Upper lobe of left lung (tissue), 6 donors: Measurements from ENCODE around the gene PLEKHM2. TPM values are rescaled to one million over a fixed set of nuclear protein-coding genes. Genes with fewer than 3 reads are reported as not detected.
A peak's percentile ranks its signal among the peaks of the same experiment; 100 is the strongest.

ENCODE experiments used
- ATAC-seq, 2 donors: fragments of 200-7000 bp; cut with Tn5 transposase; one replicate each; pipeline ENCODE4 v1.9.1; 2022; ENCODE audit warnings: mild to moderate bottlenecking in 2 of 2, moderate library complexity in 2 of 2; ENCODE audit not compliant: low FRiP score in 2 of 2
- DNase-seq, 2 donors: peaks; one replicate each; pipeline ENCODE4 v3.0.0-alpha.2; 2019 to 2020
- H3K27ac ChIP-seq, 4 donors: fragments of 200-600 bp; sonication (generic); one replicate each; pipeline ENCODE4 v1.5.1; 2016 to 2019
- H3K27me3 ChIP-seq, 4 donors: fragments of 200-600 bp; sonication (generic); one replicate each; pipeline ENCODE4 v1.5.1; 2017 to 2019
- H3K36me3 ChIP-seq, 4 donors: fragments of 200-600 bp; sonication (generic); one replicate each; pipeline ENCODE4 v1.5.1; 2016 to 2019
- H3K4me1 ChIP-seq, 4 donors: fragments of 200-600 bp; sonication (generic); one replicate each; pipeline ENCODE4 v1.5.1; 2018 to 2019
- H3K4me3 ChIP-seq, 4 donors: fragments of 200-600 bp; sonication (generic); one replicate each; pipeline ENCODE4 v1.5.1; 2017 to 2019; ENCODE audit warnings: mild to moderate bottlenecking in 2 of 4, moderate library complexity in 1 of 4
- H3K9me3 ChIP-seq, 4 donors: fragments of 200-600 bp; sonication (generic); one replicate each; pipeline ENCODE4 v1.5.1; 2018 to 2019
- EP300 ChIP-seq, 4 donors: sonication (generic); formaldehyde crosslinking; IDR thresholded peaks; one replicate each; pipeline ENCODE4 v1.5.1; 2017; ENCODE audit warnings: antibody characterized with exemption in 4 of 4, control low read depth in 2 of 4
- POLR2A ChIP-seq, 4 donors: fragments of 450-650 bp; IDR thresholded peaks; one replicate each; pipeline ENCODE4 v1.5.1; 2016 to 2017; ENCODE audit warnings: antibody characterized with exemption in 4 of 4, mild to moderate bottlenecking in 2 of 4
- POLR2AphosphoS5 ChIP-seq, 2 donors: sonication (generic); formaldehyde crosslinking; IDR thresholded peaks; one replicate each; pipeline ENCODE4 v1.5.1; 2017; ENCODE audit warnings: antibody characterized with exemption in 2 of 2
- WGBS, 2 donors: methylation state at CpG; one replicate each; pipeline ENCODE4 v1.1.5; 2017 to 2018; 5-methylcytosine and 5-hydroxymethylcytosine counted together
- total RNA-seq, 6 donors: library from RNA; depleted of rRNA in 4 of 6; stranded (reverse); fragments of >200 nt in 4 of 6; gene quantifications; one replicate each; pipeline versions ENCODE4 v1.1.0 to v1.2.1, GENCODE V29; 2016 to 2021
- TF ChIP-seq, protein P1 (sequence below), 6 experiments: fragments of 450-650 bp in 4 of 6; fragments of 200-600 bp in 2 of 6; sonication (generic) in 2 of 6; IDR thresholded peaks; one replicate each; pipeline ENCODE4 v1.5.1; 2016 to 2019; ENCODE audit warnings: antibody characterized with exemption in 6 of 6
- donor health status: DM: no; HTN: no; CAD: no; lungs with moderate emphysema.
- donor health status: DM: no; HTN: yes; CAD: no; lungs with severe emphysema.

PLEKHM2 gene
- total RNA-seq, 6 donors from 2014 or later: 50.3 to 120 (median 83.3) TPM

- peak overlapping the region; percentile 55 to 83 (median 82) for H3K27ac ChIP-seq
- H3K36me3 ChIP-seq: no peaks in the 10 kb centered on the region
- H3K4me3 ChIP-seq: no peak overlapping the region
- 32 to 47% methylated on average over 9 of the region's 9 CpGs for WGBS, 2 donors
- peak; percentile 84 to 97 for ATAC-seq
- TF ChIP-seq POLR2A (IDR thresholded peaks at IDR 0.05) (peak in 1 of 4 donors; percentile 18), POLR2AphosphoS5 (IDR thresholded peaks at IDR 0.05) (peak; percentile 64 to 78), EP300 (IDR thresholded peaks at IDR 0.05) (peak in 2 of 4 donors; percentile 20 to 80)
- TF ChIP-seq, protein P1, sequence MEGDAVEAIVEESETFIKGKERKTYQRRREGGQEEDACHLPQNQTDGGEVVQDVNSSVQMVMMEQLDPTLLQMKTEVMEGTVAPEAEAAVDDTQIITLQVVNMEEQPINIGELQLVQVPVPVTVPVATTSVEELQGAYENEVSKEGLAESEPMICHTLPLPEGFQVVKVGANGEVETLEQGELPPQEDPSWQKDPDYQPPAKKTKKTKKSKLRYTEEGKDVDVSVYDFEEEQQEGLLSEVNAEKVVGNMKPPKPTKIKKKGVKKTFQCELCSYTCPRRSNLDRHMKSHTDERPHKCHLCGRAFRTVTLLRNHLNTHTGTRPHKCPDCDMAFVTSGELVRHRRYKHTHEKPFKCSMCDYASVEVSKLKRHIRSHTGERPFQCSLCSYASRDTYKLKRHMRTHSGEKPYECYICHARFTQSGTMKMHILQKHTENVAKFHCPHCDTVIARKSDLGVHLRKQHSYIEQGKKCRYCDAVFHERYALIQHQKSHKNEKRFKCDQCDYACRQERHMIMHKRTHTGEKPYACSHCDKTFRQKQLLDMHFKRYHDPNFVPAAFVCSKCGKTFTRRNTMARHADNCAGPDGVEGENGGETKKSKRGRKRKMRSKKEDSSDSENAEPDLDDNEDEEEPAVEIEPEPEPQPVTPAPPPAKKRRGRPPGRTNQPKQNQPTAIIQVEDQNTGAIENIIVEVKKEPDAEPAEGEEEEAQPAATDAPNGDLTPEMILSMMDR (IDR thresholded peaks at IDR 0.05): no peak
- peak in 1 of 2 donors; percentile 81 for DNase-seq
- H3K9me3 ChIP-seq: no peaks in the 10 kb centered on the region
- peaks cover 37 to 76% (median 60%) of the 10 kb centered on the region in 4 donors for H3K4me1 ChIP-seq
- H3K27me3 ChIP-seq: no peaks in the 10 kb centered on the region
Measured at GRCh38 chr1:15703562-15703961, 19.4 kb downstream of the PLEKHM2 start.

DNA sequence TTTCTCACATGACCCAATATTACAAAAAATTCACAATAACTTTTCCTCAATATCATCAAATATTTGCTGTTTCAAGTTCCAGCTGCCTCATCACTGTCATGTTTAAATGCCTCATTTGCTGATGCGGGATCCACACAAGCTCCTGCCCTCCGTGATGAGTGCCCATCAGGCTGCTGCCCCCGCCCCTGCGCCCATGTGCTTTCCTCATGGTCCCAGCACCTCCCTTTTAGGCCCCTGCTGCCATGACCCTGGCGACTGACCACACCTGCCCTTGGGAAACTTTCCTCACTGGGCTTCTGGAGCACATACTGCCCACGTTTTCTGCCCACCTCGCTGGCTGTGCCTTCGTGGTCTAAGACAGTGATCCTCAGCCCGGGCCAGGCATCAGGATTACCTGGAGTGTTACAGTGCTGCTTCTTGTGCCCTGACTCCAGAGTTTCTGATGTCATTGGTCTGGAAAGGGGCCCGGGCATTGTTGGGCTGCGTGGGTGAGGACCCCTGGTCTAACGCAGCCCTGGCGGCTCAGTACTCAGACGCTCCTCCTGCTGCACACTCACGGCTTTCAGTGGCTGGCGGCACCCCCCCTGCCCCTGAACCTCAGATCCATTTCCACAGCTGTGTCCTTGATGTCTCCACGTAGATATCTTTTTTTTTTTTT lies 20.5 kb downstream of the PLEKHM2 start:
- Histone ChIP-seq H3K36me3 (no peaks in the 10 kb centered on the region), H3K4me3 (no peak overlapping the region), H3K9me3 (no peaks in the 10 kb centered on the region), H3K27me3 (no peaks in the 10 kb centered on the region), H3K4me1 (peaks cover 42 to 74% (median 59%) of the 10 kb centered on the region in 4 donors), H3K27ac (peak overlapping the region in 3 of 4 donors; percentile 55 to 83 (median 83))
- no peak for ATAC-seq
- TF ChIP-seq POLR2AphosphoS5 (IDR thresholded peaks at IDR 0.05): no peak
- TF ChIP-seq EP300 (IDR thresholded peaks at IDR 0.05): no peak
- no peak for TF ChIP-seq POLR2A (IDR thresholded peaks at IDR 0.05)
- TF ChIP-seq, protein P1 (IDR thresholded peaks at IDR 0.05): no peak
- 93 to 94% methylated on average over 17 of the region's 17 CpGs for WGBS, 2 donors
- peak in 1 of 2 donors; percentile 59 for DNase-seq

DNA sequence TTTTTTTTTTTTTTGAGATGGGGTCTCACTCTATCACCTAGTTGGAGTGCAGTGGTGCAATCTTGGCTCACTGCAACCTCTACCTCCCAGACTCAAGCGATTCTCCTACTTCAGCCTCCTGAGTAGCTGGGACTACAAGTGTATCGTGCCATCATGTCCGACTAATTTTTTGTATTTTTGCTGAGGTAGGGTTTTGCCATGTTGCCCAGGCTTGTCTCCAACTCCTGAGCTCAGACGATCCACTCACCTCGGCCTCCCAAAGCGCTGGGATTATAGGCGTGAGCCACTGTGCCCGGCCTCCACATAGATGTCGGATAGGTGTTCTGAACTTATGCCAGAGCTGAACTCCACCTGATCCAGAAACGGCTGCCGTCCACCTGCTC lies 21.1 kb downstream of the PLEKHM2 start:
- no peaks in the 10 kb centered on the region for H3K27me3 ChIP-seq
- peak overlapping the region in 1 of 4 donors; percentile 83 for H3K27ac ChIP-seq
- TF ChIP-seq EP300 (IDR thresholded peaks at IDR 0.05): no peak
- TF ChIP-seq, protein P1 (IDR thresholded peaks at IDR 0.05): no peak
- no peak for TF ChIP-seq POLR2A (IDR thresholded peaks at IDR 0.05)
- no peak for TF ChIP-seq POLR2AphosphoS5 (IDR thresholded peaks at IDR 0.05)
- H3K9me3 ChIP-seq: no peaks in the 10 kb centered on the region
- no peaks in the 10 kb centered on the region for H3K36me3 ChIP-seq
- no peak overlapping the region for H3K4me3 ChIP-seq
- no peak for ATAC-seq
- peaks cover 37 to 69% (median 55%) of the 10 kb centered on the region in 4 donors for H3K4me1 ChIP-seq
- 97 to 99% methylated on average over 11 of the region's 11 CpGs for WGBS, 2 donors
- DNase-seq: no peak

GRCh38 chr1:15706751-15707150 lies 22.6 kb downstream of the PLEKHM2 start:
- no peaks in the 10 kb centered on the region for H3K27me3 ChIP-seq
- no peaks in the 10 kb centered on the region for H3K9me3 ChIP-seq
- TF ChIP-seq POLR2A (IDR thresholded peaks at IDR 0.05): no peak
- TF ChIP-seq, protein P1 (IDR thresholded peaks at IDR 0.05): no peak
- TF ChIP-seq EP300 (IDR thresholded peaks at IDR 0.05): peak in 1 of 4 donors; percentile 1
- peak in 1 of 2 donors; percentile 32 for TF ChIP-seq POLR2AphosphoS5 (IDR thresholded peaks at IDR 0.05)
- peak in 1 of 2 donors; percentile 91 for DNase-seq
- WGBS, 2 donors: 68 to 69% methylated on average over 7 of the region's 7 CpGs
- peaks cover 35 to 55% (median 47%) of the 10 kb centered on the region in 4 donors for H3K4me1 ChIP-seq
- peak in 1 of 2 donors; percentile 88 for ATAC-seq
- H3K36me3 ChIP-seq: no peaks in the 10 kb centered on the region
- no peak overlapping the region for H3K4me3 ChIP-seq
- peak overlapping the region in 3 of 4 donors; percentile 9 to 45 (median 35) for H3K27ac ChIP-seq
